GM19025 (cell line): ENCODE data around the gene DUSP11.
A peak's percentile ranks its signal among the peaks of the same experiment; 100 is the strongest.
"Not testable (repeated sequence)": the region's sequence is repeated elsewhere in the genome, so short reads cannot be mapped to it uniquely, and the experiment has no call there.

ENCODE experiments used
- ATAC-seq: cut with Tn5 transposase; IDR thresholded peaks from one replicate; pipeline ENCODE4 v1.9.1; 2021; ENCODE audit warnings: mild to moderate bottlenecking, low read depth, moderate library complexity; ENCODE audit not compliant: unreplicated experiment

DUSP11 gene

GRCh38 chr2:73779467-73780236 lies at the start of gene DUSP11:
Gene DUSP11 (minus strand): TSS chr2:73780103. CDS start chr2:73779974, 129 bp downstream.
- ATAC-seq = peak; percentile 95

DNA sequence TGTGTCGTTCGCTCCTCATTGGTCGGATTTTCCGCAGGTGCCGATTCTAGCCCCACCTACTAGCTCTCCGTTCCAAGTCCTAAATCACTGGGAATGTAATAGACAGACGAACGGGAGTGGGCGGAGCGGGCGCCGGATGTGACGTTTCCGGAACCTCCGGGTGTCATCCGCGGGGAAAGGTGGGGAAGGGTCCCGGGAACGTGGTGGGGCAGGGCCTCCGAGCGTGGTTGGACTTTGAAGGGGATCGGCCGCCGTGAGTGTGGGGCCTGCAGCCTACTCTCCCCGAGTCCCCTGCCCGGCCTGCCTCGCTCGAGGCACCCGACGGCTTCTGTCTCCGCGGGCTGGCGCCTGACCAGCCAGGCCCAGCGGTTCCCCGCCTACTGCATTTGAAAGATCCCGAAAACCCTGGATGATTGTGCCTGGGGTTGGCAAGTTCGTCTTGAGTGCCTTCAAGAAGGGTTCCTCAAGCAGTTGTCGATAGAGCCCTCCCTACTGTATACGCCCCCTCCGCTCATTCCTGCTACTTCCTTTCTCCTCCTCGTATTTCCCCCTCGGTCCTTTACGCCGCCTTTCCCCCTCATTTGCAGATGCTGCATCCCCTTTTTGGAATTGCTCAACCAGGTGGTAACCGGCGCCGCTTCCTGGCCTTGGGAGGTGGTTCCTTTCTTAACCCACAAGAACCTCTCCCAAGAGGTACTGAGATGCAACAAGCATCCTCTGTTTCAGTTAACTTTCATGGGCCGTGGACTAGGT lies 49.1 kb upstream of the DUSP11 start, which contains the start of gene STAMBP:
TSS of gene STAMBP (plus strand) at position 144 of the 753 bp plus-strand sequence. CDS start 1,896 bp downstream, outside the sequence.
- ATAC-seq = peak; percentile 77

- ATAC-seq = no peak
Measured at GRCh38 chr2:73828389-73828817, 48.5 kb upstream of the DUSP11 start.

- no peak for ATAC-seq
Measured at GRCh38 chr2:73827660-73828388, 47.9 kb upstream of the DUSP11 start.

- ATAC-seq = no peak
Measured at GRCh38 chr2:73827018-73827417, 47.1 kb upstream of the DUSP11 start.

GRCh38 chr2:73825408-73825807 lies 45.5 kb upstream of the DUSP11 start:
- ATAC-seq = no peak

DNA sequence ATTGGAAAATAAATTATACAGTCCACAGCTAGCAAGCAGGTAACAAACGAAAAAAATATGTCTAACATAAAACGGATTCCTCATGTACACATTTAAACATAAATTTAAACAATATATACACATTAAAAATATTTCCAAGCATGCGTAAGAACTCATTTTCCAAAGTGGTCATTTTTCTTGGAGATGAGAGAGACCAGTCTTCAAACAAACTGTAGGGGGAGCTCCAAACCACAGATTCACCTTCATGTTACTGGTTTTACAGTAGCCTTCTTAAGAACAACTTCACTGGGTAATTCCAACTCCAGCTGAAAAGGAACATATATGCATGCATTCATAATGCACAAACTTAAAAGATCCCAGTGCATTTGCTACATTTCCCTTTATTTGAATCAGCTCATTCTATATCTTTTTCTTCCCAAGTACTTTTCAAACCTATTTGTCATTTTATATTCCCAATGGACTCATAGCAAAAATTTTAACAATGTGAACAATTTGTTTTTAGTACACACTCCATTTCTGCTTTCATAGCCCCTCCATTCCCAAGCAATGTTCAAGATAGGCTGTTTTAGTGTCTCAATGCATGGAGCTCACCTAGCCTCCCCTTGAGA lies 44.1 kb upstream of the DUSP11 start:
- no peak for ATAC-seq

DNA sequence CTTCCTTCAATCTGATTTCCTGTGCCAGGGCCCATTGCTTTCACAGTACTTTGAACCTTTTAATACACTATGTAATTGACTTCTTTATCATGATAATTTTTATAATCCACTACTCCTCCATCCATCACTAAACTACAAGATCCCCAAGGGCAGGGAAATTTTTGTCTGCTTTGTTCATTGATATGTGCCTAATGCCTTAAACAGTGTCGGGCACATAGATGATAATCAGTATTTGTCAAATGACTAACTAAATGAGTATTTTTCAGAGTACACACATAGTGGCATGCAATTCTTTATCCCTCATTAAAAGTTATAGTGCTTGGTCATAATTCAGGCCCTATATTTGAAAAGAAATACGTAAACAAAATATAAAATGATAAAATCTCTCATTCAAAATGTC lies 43.5 kb upstream of the DUSP11 start:
- no peak for ATAC-seq

GRCh38 chr2:73822991-73823390 lies 43.1 kb upstream of the DUSP11 start:
- no peak for ATAC-seq

GRCh38 chr2:73822276-73822675 lies 42.4 kb upstream of the DUSP11 start:
- ATAC-seq = peak; percentile 57

DNA sequence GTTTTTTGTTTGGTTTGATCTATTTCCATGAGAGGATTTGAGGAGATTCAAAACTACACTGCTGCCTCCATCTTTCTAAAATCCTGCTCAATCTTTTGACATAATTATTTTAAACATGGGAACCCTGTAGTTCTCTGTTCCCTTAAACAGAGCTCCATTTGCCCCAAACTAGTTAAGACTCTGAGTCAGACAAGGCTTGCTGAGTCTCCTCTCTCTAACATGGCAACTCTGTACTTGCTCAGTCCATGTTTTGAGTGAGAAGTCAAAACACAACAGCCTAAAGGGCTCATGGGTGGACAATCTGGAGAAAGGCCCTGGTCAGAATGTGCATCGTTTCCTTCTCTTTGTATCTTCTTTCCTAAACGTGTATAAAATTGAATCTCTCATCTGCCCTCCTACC lies 41.8 kb upstream of the DUSP11 start:
- no peak for ATAC-seq

- ATAC-seq = peak; percentile 75
Measured at GRCh38 chr2:73821227-73821626, 41.3 kb upstream of the DUSP11 start.

DNA sequence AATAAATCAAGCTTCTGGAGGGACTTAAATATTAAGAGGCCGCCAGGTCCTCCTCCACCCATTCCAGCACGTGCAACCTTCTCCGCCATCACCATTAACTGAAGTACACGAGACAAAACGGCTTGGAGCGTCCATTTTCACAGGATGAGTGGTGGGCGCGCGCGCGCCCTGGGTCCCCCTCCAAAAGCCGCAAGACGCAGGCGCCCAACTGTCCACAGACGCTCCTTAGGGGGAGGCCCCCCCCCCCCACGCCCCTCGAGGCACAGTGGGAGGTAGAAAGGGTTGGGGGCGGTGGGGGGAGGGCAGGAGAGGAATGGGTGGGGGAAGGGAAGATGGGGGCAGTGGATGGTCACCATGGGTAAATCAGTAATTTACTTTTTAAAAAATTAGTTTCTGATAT lies 38.4 kb upstream of the DUSP11 start:
- no peak for ATAC-seq

GRCh38 chr2:73812635-73813034 lies 32.7 kb upstream of the DUSP11 start:
- no peak for ATAC-seq

DNA sequence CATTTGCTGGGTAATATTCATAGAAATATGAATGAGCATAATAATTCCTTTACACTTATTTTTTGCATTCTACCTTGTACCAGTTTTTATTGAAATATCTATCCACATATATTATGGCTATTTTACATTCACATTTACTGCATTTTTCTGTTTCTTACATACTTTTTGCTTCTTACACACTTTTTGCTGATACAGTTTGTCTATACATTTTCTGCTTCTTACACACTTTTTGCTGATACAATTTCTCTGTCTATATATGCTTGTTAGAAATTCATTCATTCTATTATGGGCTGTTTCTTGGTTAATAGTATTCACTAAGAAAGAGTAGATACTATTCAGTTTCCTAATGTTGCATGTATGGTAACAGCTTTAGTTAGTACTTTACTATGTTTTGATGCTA lies 32.0 kb upstream of the DUSP11 start:
- ATAC-seq = no peak

DNA sequence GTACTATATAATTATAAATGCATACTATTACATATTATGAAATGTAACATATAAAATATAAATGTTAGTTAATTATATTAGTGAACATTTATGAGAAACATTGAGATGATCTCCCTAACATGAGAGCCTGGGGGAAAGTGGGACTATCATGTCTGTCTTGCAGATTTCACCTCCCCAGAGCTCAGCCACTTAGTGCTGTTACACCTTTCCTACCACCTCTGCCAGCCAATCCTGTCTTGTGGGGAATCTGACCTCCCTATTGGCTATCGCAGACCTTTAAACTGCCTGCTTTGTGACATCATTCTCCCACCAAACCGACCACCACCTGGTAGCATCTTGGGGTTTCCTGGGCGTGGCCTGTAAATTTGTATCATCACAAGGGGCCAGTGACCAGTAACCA lies 4.0 kb upstream of the DUSP11 start, which contains the start of gene C2orf78:
TSS of gene C2orf78 (plus strand) at position 301 of the 400 bp plus-strand sequence. CDS start 127 bp downstream, outside the sequence.
- not testable (repeated sequence) for ATAC-seq

GRCh38 chr2:73783402-73783801 lies 3.5 kb upstream of the DUSP11 start:
- ATAC-seq = not testable (repeated sequence)

GRCh38 chr2:73780237-73780582 lies 307 bp upstream of the DUSP11 start:
- no peak for ATAC-seq

DNA sequence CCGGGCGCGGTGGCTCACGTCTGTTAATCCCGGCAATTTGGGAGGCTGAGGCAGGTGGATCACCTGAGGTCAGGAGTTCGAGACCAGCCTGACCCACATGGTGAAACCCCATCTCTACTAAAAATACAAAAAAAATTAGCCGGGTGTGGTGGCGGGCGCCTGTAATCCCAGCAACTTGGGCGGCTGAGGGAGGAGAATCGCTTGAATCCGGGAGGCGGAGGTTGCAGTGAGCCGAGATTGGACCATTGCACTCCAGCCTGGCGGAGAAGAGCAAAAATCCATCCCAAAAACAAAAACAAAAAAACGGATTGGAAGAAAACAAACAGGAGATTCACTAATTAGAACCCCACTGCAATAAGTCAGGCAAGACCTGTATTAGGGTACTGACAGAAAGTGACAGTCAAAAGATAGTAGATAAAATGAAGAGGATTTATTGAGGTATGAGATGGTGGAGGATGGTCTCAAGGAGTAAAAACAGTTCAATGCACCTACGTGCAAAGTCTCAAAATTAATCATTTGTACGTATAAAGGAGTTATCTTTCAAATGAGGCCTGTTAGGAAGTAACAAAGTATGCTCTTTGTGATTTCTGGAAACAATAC lies 936 bp downstream of the DUSP11 start:
- not testable (repeated sequence) for ATAC-seq

- no peak for ATAC-seq
Measured at GRCh38 chr2:73776869-73777519, 2.9 kb downstream of the DUSP11 start.
